ENCODE data around the gene MUC16.
"Not testable (repeated sequence)": the region's sequence is repeated elsewhere in the genome, so short reads cannot be mapped to it uniquely, and the experiment has no call there.

MUC16 gene

DNA sequence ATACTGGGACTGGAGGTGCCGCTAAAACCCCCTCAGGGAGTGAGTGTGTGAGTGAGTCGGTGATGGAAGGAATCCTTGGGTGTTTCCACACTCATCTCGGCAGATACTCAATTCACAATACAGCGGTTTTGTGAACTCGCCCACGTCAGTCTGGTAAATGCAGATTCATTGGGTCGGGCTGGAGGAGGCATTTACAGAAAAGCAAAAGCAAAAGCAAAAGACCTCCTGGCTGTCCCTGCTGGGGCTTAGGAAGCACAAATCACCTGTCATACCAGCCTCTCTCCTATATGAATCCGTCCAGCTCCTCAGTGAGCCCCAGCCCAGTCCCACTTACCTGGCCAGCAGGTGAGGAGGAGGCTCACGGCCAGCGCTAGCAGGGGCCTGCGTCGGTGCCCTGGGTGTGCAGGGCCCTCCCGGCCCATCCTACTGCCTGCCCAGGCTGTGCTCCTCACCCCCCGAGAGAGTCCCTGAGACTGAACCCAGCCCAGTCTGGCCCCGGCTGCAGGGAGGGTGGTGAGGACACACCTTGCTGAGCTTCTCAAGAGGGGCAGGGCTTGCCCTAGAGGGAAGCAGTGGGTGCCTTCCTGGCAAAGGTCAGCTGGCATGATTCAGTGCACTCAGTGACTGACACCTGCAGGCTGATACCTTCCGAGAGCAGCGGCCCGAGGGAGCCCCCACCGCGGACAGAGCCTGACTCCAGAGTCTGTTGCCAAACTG is at the start of gene MUC16:
MUC16 (minus strand) TSS at position 475 of the 717 bp plus-strand sequence.
- DNase-seq (ENCODE audit: low read depth in 1 of 2, low spot score in 1 of 2) = no peak

GRCh38 chr19:9058905-9059667 is 48.9 kb upstream of the MUC16 start:
- no peak for DNase-seq (ENCODE audit: low read depth in 1 of 2, low spot score in 1 of 2)

DNA sequence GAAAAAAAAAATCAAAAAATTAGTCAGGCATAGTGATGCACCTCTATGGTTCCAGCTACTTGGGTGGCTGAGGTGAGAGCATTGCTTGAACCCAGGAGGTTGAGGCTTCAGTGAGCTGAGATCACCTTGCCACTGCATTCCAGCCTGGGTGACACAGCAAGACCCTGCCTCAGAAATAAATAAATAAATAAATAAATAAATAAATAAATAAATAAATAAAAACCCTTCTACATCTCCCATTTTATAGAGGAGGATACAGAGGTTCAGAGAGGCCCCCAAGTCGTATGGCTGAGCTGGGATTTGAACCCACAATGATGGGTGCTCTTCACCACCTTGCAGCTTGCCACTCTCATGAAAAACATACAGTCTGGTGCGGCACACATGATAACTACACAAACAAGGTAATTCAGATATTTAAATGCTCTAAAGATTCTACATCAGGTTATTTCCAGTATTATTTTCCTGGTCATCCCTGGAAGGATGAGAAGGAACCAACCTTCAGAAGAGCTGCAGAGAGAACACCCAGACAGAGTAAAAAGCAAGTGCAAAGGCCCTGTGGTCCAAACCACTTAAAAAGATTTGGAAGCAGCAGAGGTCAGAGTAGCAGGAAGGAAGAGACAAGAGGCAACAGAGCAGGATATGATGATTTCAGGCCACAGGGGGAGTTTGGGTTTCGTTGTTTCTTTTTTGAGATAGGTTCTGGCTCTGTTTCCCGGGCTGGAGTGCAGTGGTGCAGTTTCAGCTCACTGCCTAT is 47.5 kb upstream of the MUC16 start:
- DNase-seq (ENCODE audit: low read depth in 1 of 2, low spot score in 1 of 2) = no peak

GRCh38 chr19:9056131-9056530 is 45.9 kb upstream of the MUC16 start:
- not testable (repeated sequence) for DNase-seq (ENCODE audit: low read depth in 1 of 2, low spot score in 1 of 2)

- no peak for DNase-seq (ENCODE audit: low read depth in 1 of 2, low spot score in 1 of 2)
Measured at GRCh38 chr19:9054765-9055164, 44.6 kb upstream of the MUC16 start.

DNA sequence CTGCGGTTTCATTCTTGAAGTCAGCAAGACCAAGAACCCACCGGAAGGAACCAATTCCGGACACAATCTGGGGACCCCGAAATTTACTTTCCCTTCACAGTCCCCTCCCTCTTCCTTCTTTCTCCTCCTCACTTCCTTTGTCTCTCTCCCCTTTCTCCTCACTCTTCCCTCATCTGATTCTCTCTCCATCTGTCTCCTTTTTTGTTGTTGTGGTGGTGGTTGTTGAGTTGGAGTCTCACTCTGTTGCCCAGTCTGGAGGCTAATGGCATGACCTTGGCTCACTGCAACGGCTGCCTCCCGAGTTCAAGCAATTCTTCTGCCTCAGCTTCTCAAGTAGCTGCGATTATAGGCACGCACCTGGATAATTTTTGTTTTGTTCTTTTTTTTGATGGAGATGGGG is 44.0 kb upstream of the MUC16 start:
- DNase-seq (ENCODE audit: low read depth in 1 of 2, low spot score in 1 of 2) = no peak

- not testable (repeated sequence) for DNase-seq (ENCODE audit: low read depth in 1 of 2, low spot score in 1 of 2)
Measured at GRCh38 chr19:9053674-9054073, 43.5 kb upstream of the MUC16 start.

GRCh38 chr19:9052894-9053293 is 42.7 kb upstream of the MUC16 start:
- no peak for DNase-seq (ENCODE audit: low read depth in 1 of 2, low spot score in 1 of 2)

DNA sequence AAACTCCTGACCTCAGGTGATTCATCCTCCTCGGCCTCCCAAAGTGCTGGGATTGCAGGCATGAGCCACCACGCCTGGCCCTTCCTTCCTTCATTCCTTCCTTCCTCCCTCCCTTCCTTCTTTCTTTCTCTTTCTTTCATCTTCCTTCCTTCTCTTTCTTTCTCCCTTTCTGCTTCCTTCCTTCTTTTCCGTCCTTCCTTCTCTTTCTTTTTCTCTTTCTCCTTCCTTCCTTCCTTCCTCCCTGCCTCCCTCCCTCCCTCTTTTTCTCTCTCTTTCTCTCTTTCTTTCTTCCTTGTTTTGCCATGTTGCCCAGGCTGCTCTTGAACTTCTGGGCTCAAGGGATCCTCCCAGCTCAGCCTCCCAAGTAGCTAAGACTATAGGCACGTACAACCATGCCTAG is 36.5 kb upstream of the MUC16 start:
- no peak for DNase-seq (ENCODE audit: low read depth in 1 of 2, low spot score in 1 of 2)

- no peak for DNase-seq (ENCODE audit: low read depth in 1 of 2, low spot score in 1 of 2)
Measured at GRCh38 chr19:9044449-9044848, 34.2 kb upstream of the MUC16 start.

DNA sequence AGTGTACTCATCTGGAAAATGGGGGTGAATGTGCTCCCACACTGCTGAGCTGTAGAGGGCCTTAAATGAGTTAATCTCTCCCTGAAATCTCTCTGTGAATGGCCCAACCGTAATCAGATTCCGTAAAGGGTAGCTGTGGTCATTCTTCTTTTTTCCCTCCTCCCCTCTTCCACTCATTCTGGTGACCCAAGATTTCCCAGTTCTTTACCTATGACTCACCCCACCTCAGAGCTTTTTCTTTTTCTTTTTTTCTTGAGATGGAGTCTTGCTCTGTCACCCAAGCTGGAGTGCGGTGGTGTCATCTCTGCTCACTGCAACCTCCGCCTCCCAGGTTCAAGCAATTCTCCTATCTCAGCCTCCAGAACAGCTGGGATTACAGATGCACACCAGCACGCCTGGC is 33.3 kb upstream of the MUC16 start:
- no peak for DNase-seq (ENCODE audit: low read depth in 1 of 2, low spot score in 1 of 2)

- DNase-seq (ENCODE audit: low read depth in 1 of 2, low spot score in 1 of 2) = no peak
Measured at GRCh38 chr19:9041023-9041422, 30.8 kb upstream of the MUC16 start.

- DNase-seq (ENCODE audit: low read depth in 1 of 2, low spot score in 1 of 2) = no peak
Measured at GRCh38 chr19:9040131-9040530, 29.9 kb upstream of the MUC16 start.

DNA sequence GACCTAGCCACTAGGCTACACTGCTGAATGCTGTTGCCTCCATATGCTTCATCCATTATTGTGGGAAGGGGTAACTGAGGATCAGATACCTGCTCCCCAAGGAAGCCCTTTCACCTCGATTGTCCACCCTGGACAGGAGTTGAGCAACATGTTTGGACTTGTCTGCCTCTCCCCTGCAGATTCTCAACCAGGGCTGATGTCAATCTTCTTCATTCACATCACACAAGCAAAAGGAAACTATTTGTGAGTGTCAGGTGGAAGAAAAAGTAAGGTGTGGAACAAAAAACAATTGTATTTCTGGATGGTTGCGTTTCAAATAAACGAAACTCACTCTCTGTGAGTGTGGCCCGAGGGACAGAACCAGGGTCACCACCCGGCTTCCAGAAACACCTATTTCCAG is 29.5 kb upstream of the MUC16 start:
- no peak for DNase-seq (ENCODE audit: low read depth in 1 of 2, low spot score in 1 of 2)

GRCh38 chr19:9037400-9038062 is 27.3 kb upstream of the MUC16 start:
- DNase-seq (ENCODE audit: low read depth in 1 of 2, low spot score in 1 of 2) = no peak

- DNase-seq (ENCODE audit: low read depth in 1 of 2, low spot score in 1 of 2) = no peak
Measured at GRCh38 chr19:9032136-9032631, 22.0 kb upstream of the MUC16 start.

- DNase-seq (ENCODE audit: low read depth in 1 of 2, low spot score in 1 of 2) = no peak
Measured at GRCh38 chr19:9018163-9018875, 8.1 kb upstream of the MUC16 start.

GRCh38 chr19:9014803-9015202 is 4.6 kb upstream of the MUC16 start:
- no peak for DNase-seq (ENCODE audit: low read depth in 1 of 2, low spot score in 1 of 2)

GRCh38 chr19:9013988-9014387 is 3.8 kb upstream of the MUC16 start:
- DNase-seq (ENCODE audit: low read depth in 1 of 2, low spot score in 1 of 2) = no peak

DNA sequence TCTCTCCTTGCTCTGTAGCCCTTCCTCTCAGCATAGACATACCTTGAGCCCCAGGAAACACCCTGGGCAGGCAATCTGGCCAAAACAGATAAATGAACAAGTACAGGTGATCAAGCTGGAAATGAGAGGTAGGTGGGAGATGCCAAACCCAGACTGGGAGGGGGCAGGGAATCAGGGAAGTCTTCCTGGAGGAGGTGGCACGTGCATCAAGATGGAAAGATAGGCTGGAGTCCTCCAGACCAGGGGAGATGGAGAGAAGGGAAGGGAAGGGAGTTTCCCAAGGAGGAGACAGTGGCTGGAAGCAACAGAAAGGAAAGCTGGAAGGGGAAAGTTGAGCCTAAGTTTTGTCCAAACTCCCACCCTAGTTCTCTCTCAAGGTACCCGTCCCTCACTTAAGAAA is 1.7 kb upstream of the MUC16 start:
- DNase-seq (ENCODE audit: low read depth in 1 of 2, low spot score in 1 of 2) = no peak

GRCh38 chr19:9010693-9011092 is 484 bp upstream of the MUC16 start:
- DNase-seq (ENCODE audit: low read depth in 1 of 2, low spot score in 1 of 2) = no peak

All from stimulated activated CD4-positive, alpha-beta T cell treated with anti-CD3 and anti-CD28 coated beads, Interleukin-15, amount 100 ng/mL, for 1 hour (primary cell).